ENCODE data around the gene TMC5.

GRCh38 chr16:19497176-19497575 is 79.5 kb downstream of the TMC5 start:
- TF ChIP-seq FOXM1 (CRISPR knock-in tag; IDR thresholded peaks at IDR 0.05), result no peak
- no peak for TF ChIP-seq ZBTB7A (CRISPR knock-in tag; IDR thresholded peaks at IDR 0.05)
- no peak for TF ChIP-seq ZNF557 (CRISPR knock-in tag; IDR thresholded peaks at IDR 0.05)
- TF ChIP-seq CTCF (CRISPR knock-in tag; IDR thresholded peaks at IDR 0.05), result no peak
- TF ChIP-seq POLR2A (IDR thresholded peaks at IDR 0.05; ENCODE audit: insufficient read depth in 1 of 2, low read depth in 2 of 2, low read length in 2 of 2), result no peak
- no peak for TF ChIP-seq ZNF513 (CRISPR knock-in tag; conservative IDR thresholded peaks at IDR 0.05)
